D341Med (cell line): ENCODE measurements around the gene C4orf50.

Source experiments
- DNase-seq: peaks from one replicate; pipeline ENCODE4 v3.0.0; 2012; ENCODE audit warnings: low spot score

Gene C4orf50

DNA sequence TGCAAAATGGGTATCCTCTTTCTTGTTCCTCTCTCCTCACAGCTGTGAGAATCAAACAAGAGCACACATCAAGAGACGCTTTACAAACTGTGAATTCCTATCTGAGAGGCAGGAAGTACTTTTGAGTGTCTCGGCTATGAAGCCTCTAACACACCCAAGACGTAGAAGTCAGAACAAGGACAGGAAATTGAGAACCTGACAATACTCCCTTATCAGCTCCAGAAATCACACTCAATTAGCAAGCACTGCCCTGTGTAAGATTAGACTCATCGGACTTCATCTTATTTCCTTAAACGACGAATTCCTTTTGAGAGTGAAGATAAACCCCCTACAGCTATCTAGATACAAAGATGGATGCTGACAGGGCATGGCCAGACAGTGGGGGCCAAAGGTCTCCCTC is 74.7 kb downstream of the C4orf50 start:
- DNase-seq = no peak

DNA sequence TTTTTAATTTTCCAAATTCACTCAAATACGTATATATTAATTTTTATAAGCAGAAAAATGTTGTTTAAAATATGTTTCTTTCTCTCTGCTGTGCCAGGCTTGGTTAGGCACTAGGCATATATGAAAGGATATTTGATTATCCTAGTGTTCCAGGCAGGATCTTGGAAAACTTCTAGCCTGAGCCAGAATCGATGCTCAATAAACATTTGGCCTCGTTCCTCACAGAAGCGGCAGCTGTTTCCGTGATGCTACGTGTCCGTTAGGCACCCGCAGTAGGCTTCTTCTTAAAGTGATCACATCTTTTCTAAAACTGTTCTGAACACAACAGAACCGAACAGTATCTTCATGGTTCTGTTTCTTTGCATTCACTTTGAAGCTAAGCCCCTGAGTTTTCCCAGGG is 75.3 kb downstream of the C4orf50 start:
- DNase-seq = no peak

DNA sequence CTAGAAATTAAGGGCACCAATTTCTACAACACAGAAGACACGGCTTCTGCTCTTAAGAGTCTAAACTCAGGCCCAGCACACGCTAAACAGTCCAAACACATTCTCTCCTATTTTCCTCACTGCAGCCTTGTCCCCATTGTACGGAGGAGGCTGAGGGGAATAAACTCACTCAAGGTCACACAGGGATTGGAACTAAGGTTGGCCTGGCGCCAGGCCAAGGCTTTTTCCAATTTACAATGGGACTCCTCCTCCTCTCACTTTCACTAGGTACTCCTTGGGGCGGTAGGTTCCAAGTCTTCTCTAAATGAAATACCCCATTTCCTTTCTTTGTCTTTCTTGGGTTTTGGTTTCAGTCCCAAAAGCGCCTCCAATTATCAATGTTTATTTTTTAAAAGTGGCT is 76.6 kb downstream of the C4orf50 start:
- DNase-seq = no peak

DNA sequence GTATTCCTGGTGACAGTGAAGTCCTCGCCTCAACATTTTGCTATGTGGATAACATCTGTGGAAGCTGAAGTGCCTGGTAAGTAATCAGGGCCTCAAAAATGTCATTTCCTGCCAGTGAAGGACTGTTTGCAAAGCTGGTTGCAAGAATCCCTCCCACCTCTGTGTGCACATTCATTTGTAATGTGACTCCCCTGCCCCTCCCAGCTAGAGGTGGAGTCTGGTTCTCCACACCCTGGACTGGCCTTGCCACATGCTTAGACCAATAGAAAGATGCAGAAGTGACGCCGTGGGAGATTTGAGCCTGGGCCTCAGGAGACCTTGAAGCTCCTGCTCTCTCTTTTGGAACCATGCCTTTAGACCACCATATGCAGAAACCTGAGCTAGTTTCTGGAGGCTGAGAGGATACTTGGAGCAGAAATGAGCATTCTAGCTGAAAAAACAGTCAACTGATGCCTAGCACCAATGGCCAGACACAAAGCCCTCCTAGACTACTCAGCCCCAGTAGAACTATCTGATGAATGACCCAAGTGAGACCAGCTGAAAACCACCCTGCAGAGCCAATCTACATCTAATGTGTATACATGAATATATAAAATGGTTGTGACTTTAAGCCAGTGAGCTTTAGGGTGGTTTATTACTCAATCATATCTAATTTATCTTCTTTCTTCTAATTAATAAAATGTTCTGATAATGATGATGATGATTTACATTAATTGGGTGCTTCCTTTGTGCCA is 77.6 kb downstream of the C4orf50 start:
- DNase-seq = no peak

DNA sequence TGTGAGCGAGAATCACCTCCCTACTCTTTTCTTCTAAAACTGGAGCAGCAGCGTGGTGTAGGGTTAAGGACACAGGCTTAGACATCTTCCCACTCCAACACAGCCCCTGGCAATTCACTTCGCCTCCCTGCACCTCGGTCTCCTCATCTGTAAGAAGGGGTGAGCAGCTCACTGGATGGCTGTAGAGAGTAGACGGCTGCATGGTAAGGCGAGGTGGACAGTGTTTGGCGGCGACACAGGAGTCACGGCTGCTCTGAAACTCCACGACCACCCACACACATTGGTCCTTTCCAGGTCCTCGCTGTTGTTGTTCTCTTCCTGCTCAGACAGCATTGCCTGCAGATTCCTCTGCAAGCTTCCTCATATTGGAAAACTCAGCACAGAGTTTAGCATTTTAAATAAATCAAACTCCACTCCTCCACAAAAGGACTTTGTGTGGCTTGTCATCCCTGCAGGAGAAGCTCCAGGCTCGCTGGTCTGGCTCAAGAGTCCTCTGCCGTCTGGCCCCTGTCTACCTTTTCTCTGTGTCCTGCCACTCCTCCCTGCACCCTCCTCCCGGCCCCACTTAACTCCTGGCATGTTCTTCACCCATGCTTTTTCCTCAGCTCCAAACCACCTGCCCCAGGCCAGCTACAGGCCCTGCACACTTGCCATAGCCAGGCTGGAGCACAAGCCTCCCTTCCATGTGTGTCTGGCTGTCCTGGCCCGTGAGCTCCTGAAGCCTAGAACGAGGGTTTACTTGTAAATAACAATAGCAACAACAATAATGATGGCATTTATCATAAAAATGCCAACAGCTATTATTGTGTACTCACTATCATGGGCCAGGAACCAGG is 84.0 kb downstream of the C4orf50 start:
- DNase-seq = no peak

GRCh38 chr4:5933116-5933515 is 85.1 kb downstream of the C4orf50 start:
- DNase-seq = no peak

DNA sequence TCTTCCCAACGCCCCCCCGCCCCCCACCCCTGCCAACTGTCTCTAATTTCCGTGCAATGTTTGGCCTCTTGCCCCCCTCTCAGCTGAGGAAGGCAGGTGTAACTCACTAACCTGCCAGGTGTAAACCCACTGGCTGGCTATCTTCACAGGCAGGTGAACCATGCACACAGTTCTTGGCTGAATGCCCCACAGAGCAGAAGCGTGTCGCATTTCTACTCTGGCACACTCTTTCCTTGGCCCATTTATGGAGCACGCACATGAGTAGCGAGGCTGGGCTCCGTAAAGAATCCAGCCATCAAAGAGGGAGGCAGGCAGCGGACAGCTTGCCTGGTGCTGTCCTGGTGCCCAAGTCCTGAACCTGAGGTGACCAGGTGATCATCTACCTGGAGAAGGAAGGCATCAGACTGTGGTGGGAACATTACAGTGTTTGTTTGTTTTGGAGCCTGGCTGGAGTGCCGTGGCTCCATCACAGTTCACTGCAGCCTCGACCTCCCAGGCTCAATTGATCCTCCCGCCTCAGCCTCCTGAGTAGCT is 86.1 kb downstream of the C4orf50 start:
- DNase-seq = no peak

- DNase-seq = no peak
These were observed 86.7 kb downstream of the C4orf50 start for GRCh38 chr4:5931526-5931925.

- no peak for DNase-seq
These were observed 87.4 kb downstream of the C4orf50 start for GRCh38 chr4:5930876-5931275.

DNA sequence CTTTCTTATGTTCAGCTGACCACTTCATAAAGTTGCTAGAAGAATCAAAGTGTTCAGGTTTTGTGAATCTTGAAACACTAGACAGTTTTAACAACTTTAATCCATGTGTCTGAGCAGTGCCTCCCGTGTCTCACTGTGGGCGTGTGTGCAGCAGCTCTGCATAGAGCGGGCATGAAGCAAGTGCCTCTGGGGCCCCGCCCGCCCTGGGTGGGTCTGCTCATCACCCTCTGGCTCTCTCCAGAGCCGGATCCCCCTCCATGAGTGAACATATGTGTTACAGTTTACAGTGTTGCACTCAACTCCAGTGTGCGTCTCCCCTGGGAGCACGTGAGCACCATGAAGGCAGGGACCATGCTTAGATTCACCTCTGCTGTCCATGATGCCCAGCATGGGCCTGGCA is 87.8 kb downstream of the C4orf50 start:
- DNase-seq = no peak

- DNase-seq = no peak
These were observed 89.3 kb downstream of the C4orf50 start for GRCh38 chr4:5928844-5929420.

GRCh38 chr4:5928274-5928673 is 90.0 kb downstream of the C4orf50 start:
- DNase-seq = no peak

- no peak for DNase-seq
These were observed 90.5 kb downstream of the C4orf50 start for GRCh38 chr4:5927747-5928146.

- DNase-seq = no peak
These were observed 91.1 kb downstream of the C4orf50 start for GRCh38 chr4:5927116-5927515.

DNA sequence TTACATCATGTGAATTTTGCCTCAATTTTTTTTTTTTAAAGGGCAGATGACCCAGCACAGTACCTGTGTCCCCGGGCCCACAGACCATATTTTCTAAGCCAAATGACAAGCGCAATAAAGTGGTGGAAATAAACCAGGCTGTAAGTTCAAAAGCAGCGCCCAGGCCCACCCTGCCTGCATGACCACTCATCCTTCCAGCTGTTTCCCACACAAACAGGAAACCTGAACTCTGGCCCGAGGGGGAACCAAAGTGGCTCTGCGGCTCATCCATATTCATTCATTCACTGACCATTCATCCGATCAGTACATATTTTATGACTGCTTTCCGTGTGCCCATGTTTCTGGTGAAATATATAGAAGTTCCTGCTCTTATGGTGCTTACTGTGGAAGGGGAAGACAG is 91.6 kb downstream of the C4orf50 start:
- DNase-seq = no peak

DNA sequence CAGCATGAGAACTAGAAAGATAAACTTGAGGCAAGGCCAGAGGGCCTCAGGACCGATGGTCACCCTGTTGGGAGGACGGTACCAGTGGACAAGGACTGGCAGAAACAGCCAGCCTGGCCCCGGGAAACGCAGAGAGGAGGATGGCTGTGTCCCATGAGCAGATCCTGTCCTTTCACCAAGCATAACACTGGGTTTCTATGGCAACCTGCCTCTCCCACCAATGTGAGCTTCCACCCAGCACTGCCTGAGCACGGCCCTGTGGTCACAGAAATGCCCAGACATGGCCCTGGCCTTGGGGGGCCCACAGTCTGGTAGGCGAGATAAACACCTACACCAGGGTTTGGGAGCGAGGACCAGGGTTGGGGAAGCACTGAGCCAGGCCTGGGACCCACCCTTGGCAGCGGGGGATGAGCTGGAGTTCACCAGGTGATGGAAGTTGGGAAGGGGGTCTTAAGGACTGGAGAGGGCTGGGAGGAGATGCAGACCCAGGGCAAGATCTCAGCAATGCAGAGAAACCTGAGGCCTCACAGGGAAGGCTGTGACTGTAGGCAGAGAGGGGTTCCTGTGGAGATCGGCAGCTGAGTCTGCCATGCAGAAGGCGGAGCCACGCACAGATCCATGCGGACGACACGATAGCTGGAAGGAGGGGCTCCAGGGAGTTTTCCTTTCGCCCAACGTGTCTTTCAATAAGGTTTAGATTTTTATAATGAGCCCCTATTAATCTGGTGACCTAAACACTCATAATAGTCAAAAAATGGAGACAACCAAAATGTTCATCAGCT is 92.6 kb downstream of the C4orf50 start:
- DNase-seq = no peak

GRCh38 chr4:5924461-5925125 is 93.6 kb downstream of the C4orf50 start:
- DNase-seq = no peak

DNA sequence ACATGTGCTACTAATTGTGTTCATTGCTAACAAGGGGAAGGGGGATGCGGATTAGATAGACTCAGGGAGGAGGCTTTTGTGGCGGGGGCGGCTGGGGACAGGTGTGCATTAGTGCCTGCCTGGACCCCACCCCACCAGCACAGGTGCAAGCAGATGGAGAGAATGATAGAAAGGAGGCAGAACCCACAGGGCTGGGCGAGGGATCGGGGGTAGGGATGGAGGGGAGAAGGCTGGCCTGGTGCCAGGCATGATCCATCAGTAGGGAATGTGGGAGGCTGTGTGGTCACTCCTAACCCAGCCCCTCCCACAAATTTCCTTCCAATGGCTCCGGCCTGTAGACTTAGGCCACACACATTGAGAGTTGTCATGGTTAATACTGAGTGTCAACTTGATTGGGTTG is 94.9 kb downstream of the C4orf50 start:
- DNase-seq = no peak

- no peak for DNase-seq
These were observed 95.7 kb downstream of the C4orf50 start for GRCh38 chr4:5922556-5922955.

GRCh38 chr4:5921981-5922380 is 96.2 kb downstream of the C4orf50 start:
- DNase-seq = no peak

GRCh38 chr4:5921101-5921980 is 96.9 kb downstream of the C4orf50 start:
- DNase-seq = no peak
